Astrocyte of the cerebellum (primary cell): ENCODE data around the gene RAB10.

Experiments used
- DNase-seq: peaks from one replicate; pipeline ENCODE4 v3.0.0-alpha.2; 2011; ENCODE audit warnings: low read depth
- H3K4me3 ChIP-seq: 2 replicates; pipeline ENCODE4 v1.5.1; 2011; ENCODE audit warnings: mild to moderate bottlenecking, low read depth, low read length, moderate library complexity
- CTCF ChIP-seq: IDR thresholded peaks from 2 replicates; pipeline ENCODE4 v1.5.1; 2012; ENCODE audit warnings: low read length, low read depth, moderate library complexity, mild to moderate bottlenecking; ENCODE audit errors: missing control alignments
- in situ Hi-C: cut with HindIII; loops from 2 replicates; pipeline ENCODE4 v1.10.0; 2017; ENCODE audit warnings: low sequenced_read_pairs

RAB10 gene

GRCh38 chr2:26139269-26140183, 105.6 kb downstream of the RAB10 start:
- DNase-seq: no peak
- no peak overlapping the region for H3K4me3 ChIP-seq
- in situ Hi-C loops: no loop called here
- TF ChIP-seq CTCF: no peak

- in situ Hi-C loops: no loop called here
- no peak for TF ChIP-seq CTCF
- no peak for DNase-seq
- H3K4me3 ChIP-seq: no peak overlapping the region
Observed at GRCh38 chr2:26141145-26141769, 107.4 kb downstream of the RAB10 start.

- in situ Hi-C loops: no loop called here
- TF ChIP-seq CTCF: no peak
- DNase-seq: no peak
- no peak overlapping the region for H3K4me3 ChIP-seq
Observed at GRCh38 chr2:26144031-26144430, 110.1 kb downstream of the RAB10 start.

- peak; percentile 73 for TF ChIP-seq CTCF
- in situ Hi-C loops: no loop called here
- peak; percentile 40 for DNase-seq
Observed at GRCh38 chr2:26144953-26145680, 111.2 kb downstream of the RAB10 start.

GRCh38 chr2:26148501-26148900, 114.6 kb downstream of the RAB10 start:
- no peak for TF ChIP-seq CTCF
- H3K4me3 ChIP-seq: no peak overlapping the region
- in situ Hi-C loops: no loop called here
- DNase-seq: peak; percentile 13

More at GRCh38 chr2:26144953-26145680, 111.2 kb downstream of the RAB10 start:
- no peak overlapping the region for H3K4me3 ChIP-seq

- in situ Hi-C loops: no loop called here
- no peak for TF ChIP-seq CTCF
- DNase-seq: no peak
- H3K4me3 ChIP-seq: no peak overlapping the region
Observed at GRCh38 chr2:26150243-26150642, 116.4 kb downstream of the RAB10 start.
